GM19240 (cell line): ENCODE data around the gene DLAT.
"Not testable (repeated sequence)": the region's sequence is repeated elsewhere in the genome, so short reads cannot be mapped to it uniquely, and the experiment has no call there.

Experiments used
- DNase-seq: peaks from one replicate; pipeline ENCODE4 v3.0.0; 2011; ENCODE audit warnings: low spot score; ENCODE audit not compliant: insufficient read length

DLAT gene

DNA sequence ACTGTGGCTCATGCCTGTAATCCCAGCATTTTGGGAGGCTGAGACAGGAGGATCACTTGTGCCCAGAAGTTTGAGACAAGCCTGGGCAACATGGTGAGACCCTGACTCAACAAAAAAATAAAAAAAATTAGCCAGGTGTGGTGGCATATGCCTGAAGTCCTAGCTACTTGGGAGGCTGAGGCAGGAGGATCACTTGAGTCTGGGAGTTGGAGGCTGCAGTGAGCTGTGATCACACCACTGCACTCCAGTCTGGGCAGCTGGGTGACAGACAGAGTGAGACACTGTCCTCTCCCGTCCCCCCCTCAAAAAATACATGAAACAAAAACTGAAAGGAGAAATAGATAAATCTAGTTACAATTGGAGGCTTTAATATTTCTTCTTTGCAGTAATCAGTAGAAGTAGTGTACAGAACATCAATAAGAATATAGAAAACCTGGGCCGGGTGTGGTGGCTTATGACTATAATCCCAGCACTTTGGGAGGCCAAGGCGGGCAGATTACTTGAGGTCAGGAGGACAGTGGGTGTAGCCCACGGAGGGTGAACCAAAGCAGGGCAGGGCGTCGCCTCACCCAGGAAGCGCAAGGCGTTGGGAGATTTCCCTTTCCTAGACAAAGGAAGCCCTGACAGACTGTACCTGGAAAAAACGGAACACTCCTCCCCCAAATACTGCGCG, 19.6 kb upstream of the DLAT start:
- DNase-seq = no peak

GRCh38 chr11:112006095-112006441, 19.1 kb upstream of the DLAT start:
- DNase-seq = not testable (repeated sequence)

- not testable (repeated sequence) for DNase-seq
These were observed 13.8 kb upstream of the DLAT start for GRCh38 chr11:112011451-112011850.

DNA sequence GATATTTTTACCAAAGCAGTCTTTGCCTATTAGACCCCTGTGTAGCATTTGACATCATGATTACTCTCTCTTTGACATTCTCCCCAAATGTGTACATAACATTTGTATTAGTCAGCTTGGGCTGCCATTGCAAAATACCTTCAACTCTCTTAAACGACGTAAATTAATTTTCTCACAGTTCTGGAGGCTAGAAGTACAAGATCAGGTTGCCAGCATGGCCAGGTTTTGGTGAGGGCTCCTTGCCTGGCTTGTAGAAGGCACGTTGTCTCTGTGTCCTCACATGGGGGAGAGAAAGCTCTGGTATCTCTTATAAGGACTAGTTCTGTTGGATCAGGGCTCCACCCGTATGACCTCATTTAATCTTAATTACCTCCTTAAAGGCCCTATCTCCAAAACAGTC, 12.3 kb upstream of the DLAT start:
- no peak for DNase-seq

GRCh38 chr11:112013497-112014164, 11.6 kb upstream of the DLAT start:
- DNase-seq = no peak

GRCh38 chr11:112016088-112016764, 9.0 kb upstream of the DLAT start:
- DNase-seq = peak; percentile 11

DNA sequence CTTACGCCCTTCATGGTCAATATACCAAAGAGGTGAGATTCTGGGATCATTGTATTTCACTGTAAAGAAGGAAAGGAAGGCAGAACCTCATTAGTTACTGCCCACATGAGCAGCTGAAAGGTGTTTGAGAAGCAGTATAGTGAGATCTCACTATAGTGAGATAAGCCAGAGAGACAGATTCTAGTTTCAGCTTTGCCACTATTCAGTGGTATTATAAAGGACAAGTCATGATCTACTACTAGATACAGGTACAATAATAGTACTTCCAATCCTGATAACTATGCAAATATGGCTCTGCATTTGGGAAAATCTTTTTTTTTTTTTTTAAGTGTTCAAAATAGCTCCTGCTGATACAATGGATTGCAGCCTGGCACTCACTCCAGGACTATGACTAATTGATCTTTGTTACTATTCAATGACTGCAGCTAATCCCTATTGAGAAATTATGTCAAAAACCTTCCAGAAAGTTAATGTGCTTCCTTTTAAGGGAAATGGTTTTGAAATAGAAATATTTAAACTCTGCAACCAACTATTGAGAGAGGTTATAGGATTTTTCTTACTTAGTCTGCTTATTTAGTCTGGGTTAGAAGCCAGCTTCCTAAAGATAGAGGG, 8.3 kb upstream of the DLAT start:
- no peak for DNase-seq

DNA sequence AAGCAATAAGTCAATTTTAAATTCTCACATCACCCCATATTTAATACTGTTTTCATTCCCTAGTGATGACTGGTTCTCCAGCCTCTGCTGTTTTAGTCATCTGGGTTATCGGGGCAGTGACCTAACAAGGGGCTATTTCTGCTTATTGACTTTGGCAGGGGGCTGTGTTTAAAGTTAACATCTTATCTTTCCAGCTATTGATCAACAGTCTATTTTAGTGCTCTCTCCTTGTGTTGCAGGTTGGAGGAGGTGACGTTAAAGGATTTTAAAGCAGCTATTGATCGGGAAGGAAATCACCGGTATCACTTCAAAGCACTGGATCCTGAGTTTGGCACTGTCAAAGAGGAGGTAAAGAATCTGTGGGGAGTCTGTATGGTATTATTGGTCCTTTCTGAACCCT, 7.7 kb upstream of the DLAT start:
- no peak for DNase-seq

GRCh38 chr11:112019066-112019465, 6.1 kb upstream of the DLAT start:
- no peak for DNase-seq

GRCh38 chr11:112023104-112023503, 2.1 kb upstream of the DLAT start:
- DNase-seq = no peak

GRCh38 chr11:112024178-112024772, 933 bp upstream of the DLAT start:
- DNase-seq = no peak

DNA sequence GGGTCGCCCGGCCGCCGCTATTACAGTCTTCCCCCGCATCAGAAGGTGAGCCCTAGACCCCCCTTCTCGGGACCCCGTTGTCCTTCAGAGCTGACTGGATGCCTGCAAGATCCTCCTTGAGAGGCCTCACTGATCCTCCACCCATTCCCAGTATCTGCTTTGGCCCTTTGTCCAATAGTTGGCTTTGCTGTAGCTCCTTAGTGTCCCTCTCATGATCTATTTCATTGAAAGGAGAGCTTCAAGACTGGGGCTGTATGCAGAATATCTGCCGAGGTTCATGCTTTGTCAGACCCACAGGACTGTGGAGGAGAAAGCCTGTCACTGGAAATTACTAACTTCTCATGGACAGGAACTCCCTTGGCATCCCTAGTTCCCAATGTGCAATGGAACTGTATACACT, 499 bp downstream of the DLAT start:
- no peak for DNase-seq

GRCh38 chr11:112026784-112027410, 1.7 kb downstream of the DLAT start:
- not testable (repeated sequence) for DNase-seq

- DNase-seq = no peak
These were observed 4.3 kb downstream of the DLAT start for GRCh38 chr11:112029460-112029859.

- DNase-seq = no peak
These were observed 8.7 kb downstream of the DLAT start for GRCh38 chr11:112033902-112034301.

GRCh38 chr11:112037527-112037926, 12.3 kb downstream of the DLAT start:
- no peak for DNase-seq

- no peak for DNase-seq
These were observed 17.2 kb downstream of the DLAT start for GRCh38 chr11:112042161-112042960.

GRCh38 chr11:112042961-112043304, 17.7 kb downstream of the DLAT start:
- DNase-seq = no peak

DNA sequence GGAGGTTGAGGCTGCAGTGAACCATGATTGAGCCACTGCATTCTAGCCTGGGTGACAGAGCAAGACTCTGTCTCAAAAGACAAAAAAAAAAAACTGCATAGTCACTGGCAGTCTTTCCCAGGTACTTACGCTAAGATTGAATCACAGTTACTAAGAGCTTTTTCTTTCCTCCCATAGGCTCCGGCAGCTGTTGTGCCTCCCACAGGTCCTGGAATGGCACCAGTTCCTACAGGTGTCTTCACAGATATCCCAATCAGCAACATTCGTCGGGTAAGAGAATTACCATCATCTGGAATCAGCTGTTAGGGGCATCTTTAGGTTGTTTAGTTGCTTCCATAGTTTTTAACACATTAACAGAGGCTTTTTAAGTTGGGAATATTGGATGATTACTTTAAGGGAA, 19.8 kb downstream of the DLAT start:
- no peak for DNase-seq

DNA sequence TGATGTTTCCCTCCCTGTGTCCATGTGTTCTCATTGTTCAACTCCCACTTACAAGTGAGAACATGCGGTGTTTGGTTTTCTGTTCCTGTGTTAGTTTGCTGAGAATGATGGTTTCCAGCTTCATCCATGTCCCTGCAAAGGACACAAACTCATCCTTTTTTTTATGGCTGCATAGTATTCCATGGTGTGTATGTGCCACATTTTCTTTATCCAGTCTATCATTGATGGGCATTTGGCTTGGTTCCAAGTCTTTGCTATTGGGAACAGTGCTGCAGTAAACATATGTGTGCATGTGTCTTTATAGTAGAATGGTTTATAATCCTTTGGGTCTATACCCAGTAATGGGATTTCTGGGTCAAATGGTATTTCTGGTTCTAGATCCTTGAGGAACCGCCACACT, 21.4 kb downstream of the DLAT start:
- DNase-seq = not testable (repeated sequence)

DNA sequence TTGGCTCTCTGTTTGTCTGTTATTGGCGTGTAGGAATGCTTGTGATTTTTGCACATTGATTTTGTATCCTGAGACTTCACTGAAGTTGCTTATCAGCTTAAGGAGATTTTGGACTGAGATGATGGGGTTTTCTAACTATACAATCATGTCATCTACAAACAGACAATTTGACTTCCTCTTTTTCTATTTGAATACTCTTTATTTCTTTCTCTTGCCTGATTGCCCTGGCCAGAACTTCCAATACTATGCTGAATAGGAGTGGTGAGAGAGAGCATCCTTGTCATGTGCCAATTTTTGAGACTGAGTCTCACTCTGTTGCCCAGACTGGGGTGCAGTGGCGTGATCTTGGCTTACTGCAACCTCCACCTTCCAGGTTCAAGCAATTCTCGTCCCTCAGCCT, 23.0 kb downstream of the DLAT start:
- DNase-seq = not testable (repeated sequence)
